Measurements from ENCODE around the gene MFAP5. TPM values are rescaled to one million over a fixed set of nuclear protein-coding genes. Genes with fewer than 3 reads are reported as not detected.

MFAP5 gene, protein sequence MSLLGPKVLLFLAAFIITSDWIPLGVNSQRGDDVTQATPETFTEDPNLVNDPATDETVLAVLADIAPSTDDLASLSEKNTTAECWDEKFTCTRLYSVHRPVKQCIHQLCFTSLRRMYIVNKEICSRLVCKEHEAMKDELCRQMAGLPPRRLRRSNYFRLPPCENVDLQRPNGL
- total RNA-seq (2022; extraction: Qiagen RNA extraction; ENCODE audit: low read depth) = 0.17 to 0.36 TPM (median 0.26 TPM) in 3 of 5 replicates, not detected in the others

GRCh38 chr12:8662593-8662992 lies at the start of gene MFAP5:
MFAP5 (minus strand) TSS chr12:8662826; CDS start chr12:8662104, 722 bp downstream.

DNA sequence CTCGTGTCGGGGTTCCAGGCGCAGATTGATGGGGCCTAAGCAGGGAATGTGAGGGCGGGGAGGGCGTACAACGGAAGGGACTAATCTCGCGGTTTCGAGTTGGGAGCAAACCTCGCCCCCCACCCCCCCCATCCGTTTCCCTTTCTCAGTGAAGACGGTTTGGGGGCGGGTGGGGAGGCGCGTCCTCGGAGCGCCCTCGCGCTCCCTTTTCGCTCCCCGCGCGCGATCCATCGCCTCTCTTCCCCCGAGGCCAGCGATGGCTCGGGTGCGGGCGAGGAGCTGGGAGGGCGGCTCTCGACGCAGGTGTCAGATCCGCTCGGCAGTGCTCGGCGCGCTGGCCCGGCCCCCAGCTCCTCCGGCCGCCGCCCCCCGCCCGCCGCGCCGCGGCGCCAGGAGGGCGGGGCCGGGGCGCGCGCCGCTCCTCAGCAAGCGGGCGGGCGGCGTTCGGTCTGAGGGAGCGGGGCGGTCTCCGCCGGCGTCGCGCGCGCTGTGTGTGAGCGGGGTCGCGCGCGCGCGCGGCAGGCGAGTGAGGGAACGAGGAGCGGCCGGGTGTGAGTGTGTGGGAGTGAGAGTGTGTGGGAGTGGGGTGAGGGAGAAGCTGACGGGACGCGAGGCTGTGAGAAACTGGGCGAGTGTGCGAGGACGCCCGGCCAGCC lies 35.0 kb upstream of the MFAP5 start, which contains the start of gene RIMKLB:
TSS of gene RIMKLB (plus strand) at position 516 of the 656 bp plus-strand sequence. CDS start 15,876 bp downstream, outside the sequence.

GRCh38 chr12:8612629-8613028 lies 50.0 kb downstream of the MFAP5 start, which contains the start of gene AICDA:
AICDA (minus strand) TSS chr12:8612859; CDS start chr12:8612767, 92 bp downstream.

Other genes starting within 250 kb of the MFAP5 start
- gene CLEC6A, start 206.9 kb downstream of the MFAP5 start, total RNA-seq (2022; extraction: Qiagen RNA extraction; ENCODE audit: low read depth) = not detected in 5 replicates
- gene CLEC4D, start 149.3 kb downstream of the MFAP5 start, total RNA-seq (2022; extraction: Qiagen RNA extraction; ENCODE audit: low read depth) = not detected in 5 replicates
- 0.18 to 0.26 TPM in 2 of 5 replicates, not detected in the others for gene CLEC4E, start 121.9 kb downstream of the MFAP5 start, total RNA-seq (2022; extraction: Qiagen RNA extraction; ENCODE audit: low read depth)
- gene AICDA, start 50.0 kb downstream of the MFAP5 start, total RNA-seq (2022; extraction: Qiagen RNA extraction; ENCODE audit: low read depth) = 0.08 to 0.17 TPM (median 0.09 TPM) in 3 of 5 replicates, not detected in the others
- 14.2 to 17.9 TPM (median 16.4 TPM) in 5 replicates for gene RIMKLB, start 35.2 kb upstream of the MFAP5 start, total RNA-seq (2022; extraction: Qiagen RNA extraction; ENCODE audit: low read depth)
- gene A2ML1, start 159.8 kb upstream of the MFAP5 start, total RNA-seq (2022; extraction: Qiagen RNA extraction; ENCODE audit: low read depth) = not detected in 5 replicates

Measured in A549 treated with RU486 at 1 μM for 4 hours (cell line).